HG03135 (cell line): ENCODE results near the gene RND3.

Source experiments
- ATAC-seq: cut with Tn5 transposase; IDR thresholded peaks from one replicate; pipeline ENCODE4 v1.9.1; 2021; ENCODE audit warnings: mild to moderate bottlenecking, moderate library complexity; ENCODE audit not compliant: unreplicated experiment

The RND3 gene

GRCh38 chr2:150445398-150445797, 42.1 kb downstream of the RND3 start:
- ATAC-seq: no peak

- no peak for ATAC-seq
Measured at GRCh38 chr2:150442484-150442883, 45.0 kb downstream of the RND3 start.

- no peak for ATAC-seq
Measured at GRCh38 chr2:150441784-150442183, 45.7 kb downstream of the RND3 start.

GRCh38 chr2:150441226-150441625, 46.2 kb downstream of the RND3 start:
- no peak for ATAC-seq

- no peak for ATAC-seq
Measured at GRCh38 chr2:150438654-150439053, 48.8 kb downstream of the RND3 start.

GRCh38 chr2:150438041-150438440, 49.4 kb downstream of the RND3 start:
- ATAC-seq: no peak

GRCh38 chr2:150432312-150432625, 55.2 kb downstream of the RND3 start:
- ATAC-seq: no peak

GRCh38 chr2:150431561-150432311, 55.7 kb downstream of the RND3 start:
- ATAC-seq: no peak

- no peak for ATAC-seq
Measured at GRCh38 chr2:150429384-150429961, 58.0 kb downstream of the RND3 start.

GRCh38 chr2:150428641-150429040, 58.8 kb downstream of the RND3 start:
- ATAC-seq: no peak

- ATAC-seq: no peak
Measured at GRCh38 chr2:150427298-150427697, 60.2 kb downstream of the RND3 start.

GRCh38 chr2:150426724-150427123, 60.7 kb downstream of the RND3 start:
- ATAC-seq: no peak

GRCh38 chr2:150426315-150426714, 61.2 kb downstream of the RND3 start:
- ATAC-seq: no peak

- ATAC-seq: no peak
Measured at GRCh38 chr2:150425121-150425955, 62.1 kb downstream of the RND3 start.

- no peak for ATAC-seq
Measured at GRCh38 chr2:150424406-150424805, 63.1 kb downstream of the RND3 start.

- no peak for ATAC-seq
Measured at GRCh38 chr2:150421126-150421651, 66.3 kb downstream of the RND3 start.

GRCh38 chr2:150418916-150419315, 68.6 kb downstream of the RND3 start:
- ATAC-seq: no peak
